Caco-2 (cell line): ENCODE results near the gene DPH6. TPM values are rescaled to one million over a fixed set of nuclear protein-coding genes. Genes with fewer than 3 reads are reported as not detected.

Source experiments
- BruUV-seq: library from RNA; stranded (reverse); fragments of 400-500 nt; replicated peaks from 2 replicates; lab custom pipeline; 2021; lab: Mats Ljungman, UMichigan
- CTCF ChIA-PET: fragments of 300-600 bp; sonication (Branson Sonifier 250); formaldehyde crosslinking; loops from one replicate; lab custom pipeline; 2022; ENCODE audit warnings: antibody characterized with exemption; lab: Charles Lee
- POLR2A ChIA-PET: fragments of 300-600 bp; sonication (Branson Sonifier 250); formaldehyde crosslinking; loops from one replicate; lab custom pipeline; 2022; ENCODE audit warnings: antibody characterized with exemption; lab: Charles Lee
- DNase-seq, 2 experiments: peaks; one replicate each; pipeline versions ENCODE4 v3.0.0 to v3.0.0-alpha.2; 2020 to 2022
- H3K27me3 ChIP-seq: replicated peaks from 2 replicates; pipeline ENCODE4 v1.6.0; 2011; ENCODE audit warnings: low read length; ENCODE audit not compliant: control insufficient read depth, insufficient read depth
- H3K36me3 ChIP-seq: 2 replicates; pipeline ENCODE4 v1.5.1; 2011; ENCODE audit warnings: low read length; ENCODE audit not compliant: control insufficient read depth, insufficient read depth
- H3K4me1 ChIP-seq: fragments of 250-450 bp; sonication (Bioruptor Pico); 2 replicates; pipeline ENCODE4 v1.5.1; 2020; ENCODE audit warnings: mild to moderate bottlenecking
- H3K4me3 ChIP-seq: 2 replicates; pipeline ENCODE4 v1.5.1; 2011; ENCODE audit warnings: low read depth, mild to moderate bottlenecking, control low read depth, low read length
- H3K9me3 ChIP-seq: fragments of 250-450 bp; sonication (Bioruptor Pico); 2 replicates; pipeline ENCODE4 v1.5.1; 2020; ENCODE audit warnings: mild to moderate bottlenecking, moderate library complexity
- H3K27ac Mint-ChIP-seq: one replicate; pipeline ENCODE4 v1.8.0; 2022; ENCODE audit warnings: mixed read lengths; ENCODE audit not compliant: unreplicated experiment
- H3K27me3 Mint-ChIP-seq: one replicate; pipeline ENCODE4 v1.8.0; 2022; ENCODE audit warnings: mixed read lengths; ENCODE audit not compliant: insufficient read depth, unreplicated experiment
- H3K36me3 Mint-ChIP-seq: one replicate; pipeline ENCODE4 v1.8.0; 2022; ENCODE audit warnings: mild to moderate bottlenecking, mixed read lengths; ENCODE audit not compliant: insufficient read depth, unreplicated experiment
- H3K4me1 Mint-ChIP-seq: one replicate; pipeline ENCODE4 v1.8.0; 2022; ENCODE audit warnings: low read depth, mixed read lengths; ENCODE audit not compliant: unreplicated experiment
- H3K4me3 Mint-ChIP-seq: one replicate; pipeline ENCODE4 v1.8.0; 2022; ENCODE audit warnings: mild to moderate bottlenecking, moderate library complexity, mixed read lengths; ENCODE audit not compliant: unreplicated experiment
- H3K9me3 Mint-ChIP-seq: one replicate; pipeline ENCODE4 v1.8.0; 2022; ENCODE audit warnings: mixed read lengths; ENCODE audit not compliant: unreplicated experiment
- CTCF ChIP-seq, 2 experiments: fragments of 200-600 bp in 1 of 2; IDR thresholded peaks; 1 replicate in 1 of 2; 2 replicates in 1 of 2; pipeline versions ENCODE4 v1.5.1 to v1.8.0; 2011 to 2022; ENCODE audit warnings: antibody characterized with exemption in 1 of 2, control low read depth in 1 of 2, inconsistent platforms in 1 of 2, low read depth in 1 of 2, low read length in 1 of 2, mild to moderate bottlenecking in 1 of 2, moderate library complexity in 1 of 2; ENCODE audit not compliant: insufficient read depth in 1 of 2, severe bottlenecking in 1 of 2, unreplicated experiment in 1 of 2
- intact Hi-C: fragments of 100-400 bp; cut with micrococcal nuclease; formaldehyde crosslinking; loops from one replicate; pipeline ENCODE4 v1.10.0; 2022; ENCODE audit not compliant: unreplicated experiment
- total RNA-seq: library from RNA; stranded (reverse); gene quantifications from 2 replicates; pipeline ENCODE4 v1.2.3, GENCODE V29; 2022

The DPH6 gene
- total RNA-seq, 1 experiment from 2014 or later, result 24.0 TPM

GRCh38 chr15:35490511-35490910, 55.5 kb downstream of the DPH6 start:
- H3K27ac Mint-ChIP-seq, result no peak overlapping the region
- BruUV-seq, result no TSS peak
- H3K27me3 Mint-ChIP-seq, result no peaks in the 10 kb centered on the region
- H3K4me3 Mint-ChIP-seq, result no peak overlapping the region
- H3K4me1 Mint-ChIP-seq, result no peaks in the 10 kb centered on the region
- H3K36me3 ChIP-seq, result no peaks in the 10 kb centered on the region
- intact Hi-C loops, result no loop called here
- H3K9me3 Mint-ChIP-seq, result peaks cover 24% of the 10 kb centered on the region
- no peak overlapping the region for H3K4me3 ChIP-seq
- peaks cover 15% of the 10 kb centered on the region for H3K36me3 Mint-ChIP-seq
- TF ChIP-seq CTCF (IDR thresholded peaks at IDR 0.05; ENCODE audit: insufficient read depth in 1 of 2, low read depth in 1 of 2, low read length in 1 of 2, severe bottlenecking in 1 of 2, unreplicated experiment in 1 of 2), result no peak
- ChIA-PET POLR2A (no interaction called here), CTCF (no interaction called here)
- H3K4me1 ChIP-seq, result peaks cover 7% of the 10 kb centered on the region; the same call in 1 of the 2 replicates
- DNase-seq, result no peak
- peaks cover 24% of the 10 kb centered on the region for H3K9me3 ChIP-seq
- H3K27me3 ChIP-seq, result no peaks in the 10 kb centered on the region

DNA sequence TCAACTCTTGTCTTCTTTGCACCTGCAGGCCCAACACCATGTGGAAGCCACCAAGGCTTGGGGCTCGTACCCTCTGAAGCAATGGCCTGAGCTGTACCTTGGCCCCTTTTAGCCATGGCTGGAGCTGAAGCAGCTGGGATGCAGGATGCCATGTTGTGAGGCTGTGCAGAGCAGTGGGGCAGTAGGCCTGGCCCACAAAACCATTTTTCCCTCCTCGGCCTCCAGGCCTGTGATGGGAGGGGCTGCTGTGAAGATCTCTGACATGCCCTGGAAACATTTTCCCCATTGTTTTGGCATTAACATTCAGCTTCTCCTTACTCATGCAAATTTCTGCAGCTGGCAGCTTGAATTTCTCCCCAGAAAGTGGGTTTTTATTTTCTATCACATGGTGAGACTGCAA, 58.5 kb downstream of the DPH6 start:
- intact Hi-C loops, result no loop called here
- no peak for DNase-seq
- Mint-ChIP-seq H3K27ac (no peak overlapping the region), H3K36me3 (peaks cover 15% of the 10 kb centered on the region), H3K27me3 (no peaks in the 10 kb centered on the region), H3K4me3 (no peak overlapping the region), H3K4me1 (no peaks in the 10 kb centered on the region), H3K9me3 (peaks cover 24% of the 10 kb centered on the region)
- no peaks in the 10 kb centered on the region for H3K36me3 ChIP-seq
- no TSS peak for BruUV-seq
- no peak overlapping the region for H3K4me3 ChIP-seq
- ChIA-PET CTCF (no interaction called here), POLR2A (no interaction called here)
- H3K27me3 ChIP-seq, result no peaks in the 10 kb centered on the region
- TF ChIP-seq CTCF (IDR thresholded peaks at IDR 0.05; ENCODE audit: insufficient read depth in 1 of 2, low read depth in 1 of 2, low read length in 1 of 2, severe bottlenecking in 1 of 2, unreplicated experiment in 1 of 2), result no peak
- H3K4me1 ChIP-seq, result peaks cover 7% of the 10 kb centered on the region; the same call in 1 of the 2 replicates
- H3K9me3 ChIP-seq, result peaks cover 24% of the 10 kb centered on the region

DNA sequence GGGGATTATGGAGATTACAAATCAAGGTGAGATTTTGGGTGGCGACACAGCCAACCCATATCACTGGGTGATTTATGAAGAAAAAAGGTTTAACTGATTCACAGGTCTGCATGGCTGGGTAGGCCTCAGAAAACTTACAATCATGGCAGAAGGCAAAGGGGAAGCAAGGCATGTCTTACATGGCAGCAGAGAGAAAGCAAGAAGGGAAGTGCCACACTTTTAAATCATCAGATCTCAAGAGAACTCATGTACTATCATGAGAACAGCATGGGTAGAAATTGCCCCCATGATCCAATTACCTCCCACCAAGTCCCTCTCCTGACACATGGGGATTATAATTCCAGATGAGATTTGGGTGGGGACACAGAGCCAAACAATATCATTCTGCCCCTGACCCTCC, 59.7 kb downstream of the DPH6 start:
- ChIA-PET CTCF (no interaction called here), POLR2A (no interaction called here)
- H3K36me3 ChIP-seq, result no peaks in the 10 kb centered on the region
- peaks cover 24% of the 10 kb centered on the region for H3K9me3 Mint-ChIP-seq
- no peak for DNase-seq
- no peak overlapping the region for H3K27ac Mint-ChIP-seq
- peaks cover 24% of the 10 kb centered on the region for H3K9me3 ChIP-seq
- H3K36me3 Mint-ChIP-seq, result peaks cover 15% of the 10 kb centered on the region
- no peaks in the 10 kb centered on the region for H3K27me3 Mint-ChIP-seq
- BruUV-seq, result no TSS peak
- H3K4me1 Mint-ChIP-seq, result peaks cover 2% of the 10 kb centered on the region
- intact Hi-C loops, result no loop called here
- TF ChIP-seq CTCF (IDR thresholded peaks at IDR 0.05; ENCODE audit: insufficient read depth in 1 of 2, low read depth in 1 of 2, low read length in 1 of 2, severe bottlenecking in 1 of 2, unreplicated experiment in 1 of 2), result no peak
- H3K4me3 Mint-ChIP-seq, result no peak overlapping the region
- H3K4me1 ChIP-seq, result 0 out of 2 replicates have a peak, but pooled peaks cover 6% of the 10 kb centered on the region
- H3K27me3 ChIP-seq, result no peaks in the 10 kb centered on the region
- H3K4me3 ChIP-seq, result no peak overlapping the region
